Smooth muscle cell (in vitro differentiated cells): Measurements from ENCODE around the gene IFNAR1. TPM values are rescaled to one million over a fixed set of nuclear protein-coding genes. Genes with fewer than 3 reads are reported as not detected.
A peak's percentile ranks its signal among the peaks of the same experiment; 100 is the strongest.

Experiments used
- DNase-seq: peaks from one replicate; lab custom pipeline; 2025; ENCODE audit not compliant: unreplicated experiment; lab: John Stamatoyannopoulos, UW
- H2AFZ ChIP-seq: fragments of 200-600 bp; sonication (generic); 2 replicates; pipeline ENCODE4 v1.6.0; 2016; ENCODE audit warnings: antibody characterized with exemption, low read depth, mild to moderate bottlenecking
- H3F3A ChIP-seq: fragments of 200-600 bp; sonication (generic); 2 replicates; pipeline ENCODE4 v1.6.0; 2017; ENCODE audit warnings: antibody characterized with exemption, low read depth
- H3K27ac ChIP-seq: fragments of 200-600 bp; sonication (generic); 2 replicates; pipeline ENCODE4 v1.5.1; 2016; ENCODE audit warnings: low read depth, mild to moderate bottlenecking
- H3K27me3 ChIP-seq: fragments of 200-600 bp; sonication (generic); 2 replicates; pipeline ENCODE4 v1.6.1; 2016; ENCODE audit warnings: low read depth, mild to moderate bottlenecking
- H3K36me3 ChIP-seq: fragments of 200-600 bp; sonication (generic); 2 replicates; pipeline ENCODE4 v1.5.1; 2016; ENCODE audit warnings: low read depth
- H3K4me1 ChIP-seq: fragments of 200-600 bp; sonication (generic); 2 replicates; pipeline ENCODE4 v1.5.1; 2016; ENCODE audit warnings: low read depth
- H3K4me2 ChIP-seq: fragments of 200-600 bp; sonication (generic); 2 replicates; pipeline ENCODE4 v1.6.0; 2016; ENCODE audit warnings: mild to moderate bottlenecking
- H3K4me3 ChIP-seq: fragments of 200-600 bp; sonication (generic); 2 replicates; pipeline ENCODE4 v1.5.1; 2016; ENCODE audit warnings: mild to moderate bottlenecking
- H3K79me2 ChIP-seq: fragments of 200-600 bp; sonication (generic); 2 replicates; pipeline ENCODE4 v1.6.0; 2016; ENCODE audit warnings: low read depth, mild to moderate bottlenecking
- H3K9ac ChIP-seq: fragments of 200-600 bp; sonication (generic); 2 replicates; pipeline ENCODE4 v1.6.0; 2016; ENCODE audit warnings: low read depth
- H3K9me3 ChIP-seq: fragments of 200-600 bp; sonication (generic); replicated peaks from 2 replicates; pipeline ENCODE4 v1.5.1; 2016; ENCODE audit warnings: low read depth
- H4K20me1 ChIP-seq: fragments of 200-600 bp; sonication (generic); 2 replicates; pipeline ENCODE4 v1.6.0; 2016; ENCODE audit warnings: low read depth
- WGBS: methylation state at CpG from one replicate; pipeline ENCODE4 v1.1.7; 2016; ENCODE audit warnings: low lambda C conversion rate; 5-methylcytosine and 5-hydroxymethylcytosine counted together
- polyA plus RNA-seq: library from polyadenylated mRNA; unstranded; fragments of >200 nt; fragmentation: Nextera tagmentation; extraction: Ambion mirVana; gene quantifications from 2 replicates; pipeline ENCODE4 v1.2.1, GENCODE V29; 2016
- total RNA-seq: library from RNA; depleted of rRNA; stranded (reverse); fragments of >200 nt; gene quantifications from 2 replicates; pipeline ENCODE4 v1.2.3, GENCODE V29; 2014
- TF ChIP-seq, protein P1 (sequence below): fragments of 200-600 bp; sonication (generic); IDR thresholded peaks from 2 replicates; pipeline ENCODE4 v1.5.1; 2017; ENCODE audit warnings: borderline replicate concordance, mild to moderate bottlenecking, antibody characterized with exemption; ENCODE audit not compliant: insufficient read depth, poor library complexity, severe bottlenecking

The IFNAR1 gene
- total RNA-seq, result 56.6 and 93.0 TPM in 2 replicates
- polyA plus RNA-seq, result 36.7 and 37.1 TPM in 2 replicates

DNA sequence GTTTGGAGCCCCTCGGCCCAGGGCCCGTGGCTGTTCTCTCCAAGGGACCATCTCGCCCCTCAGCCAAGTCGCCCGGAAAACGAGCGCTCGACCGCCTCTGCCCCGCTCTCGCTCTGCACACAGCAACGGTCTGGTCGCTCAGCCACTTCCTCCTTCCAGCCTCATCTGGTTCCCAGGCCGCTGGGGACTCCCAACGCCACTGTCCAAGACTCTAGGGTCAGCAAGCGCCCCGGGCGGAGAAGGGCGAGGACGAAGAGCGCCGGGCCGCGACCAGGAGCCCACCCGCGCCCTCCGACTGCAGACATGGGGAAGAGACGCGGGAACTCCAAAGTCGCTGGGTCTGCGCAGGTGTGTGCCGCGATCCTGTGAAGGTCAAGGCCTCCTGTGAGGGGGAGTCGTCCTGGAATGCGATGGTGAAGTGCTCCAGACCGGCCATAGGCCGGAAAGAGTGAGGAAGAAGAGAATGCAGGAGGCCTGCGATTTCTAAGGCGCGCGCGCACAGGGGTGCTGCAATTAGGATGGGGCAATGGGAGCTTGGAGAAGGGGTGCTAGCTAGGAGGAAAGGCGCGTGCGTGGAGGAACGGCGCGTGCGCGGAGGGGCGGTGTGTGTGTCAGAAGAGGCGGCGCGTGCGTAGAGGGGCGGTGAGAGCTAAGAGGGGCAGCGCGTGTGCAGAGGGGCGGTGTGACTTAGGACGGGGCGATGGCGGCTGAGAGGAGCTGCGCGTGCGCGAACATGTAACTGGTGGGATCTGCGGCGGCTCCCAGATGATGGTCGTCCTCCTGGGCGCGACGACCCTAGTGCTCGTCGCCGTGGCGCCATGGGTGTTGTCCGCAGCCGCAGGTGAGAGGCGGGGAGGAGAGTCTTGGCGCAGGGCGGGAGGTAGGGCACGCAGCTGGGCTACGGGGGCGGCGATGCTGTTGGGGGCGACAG lies at the start of gene IFNAR1:
IFNAR1 (plus strand) TSS at position 680 of the 931 bp plus-strand sequence; CDS start at position 766, 86 bp downstream.
- Histone ChIP-seq H3K36me3 (no peaks in the 10 kb centered on the region), H4K20me1 (peaks cover 23% of the 10 kb centered on the region), H3K9ac (peak within 1 kb of the TSS; percentile 94), H3F3A (no peaks in the 10 kb centered on the region), H3K4me3 (peak within 1 kb of the TSS; percentile 82), H3K9me3 (no peaks in the 10 kb centered on the region), H3K79me2 (peaks cover 42% of the 10 kb centered on the region), H3K4me1 (no peaks in the 10 kb centered on the region), H3K27ac (peak within 1 kb of the TSS; percentile 94), H2AFZ (peak within 1 kb of the TSS; percentile 92), H3K4me2 (peak within 1 kb of the TSS; percentile 96), H3K27me3 (no peaks in the 10 kb centered on the region)
- TF ChIP-seq, protein P1, sequence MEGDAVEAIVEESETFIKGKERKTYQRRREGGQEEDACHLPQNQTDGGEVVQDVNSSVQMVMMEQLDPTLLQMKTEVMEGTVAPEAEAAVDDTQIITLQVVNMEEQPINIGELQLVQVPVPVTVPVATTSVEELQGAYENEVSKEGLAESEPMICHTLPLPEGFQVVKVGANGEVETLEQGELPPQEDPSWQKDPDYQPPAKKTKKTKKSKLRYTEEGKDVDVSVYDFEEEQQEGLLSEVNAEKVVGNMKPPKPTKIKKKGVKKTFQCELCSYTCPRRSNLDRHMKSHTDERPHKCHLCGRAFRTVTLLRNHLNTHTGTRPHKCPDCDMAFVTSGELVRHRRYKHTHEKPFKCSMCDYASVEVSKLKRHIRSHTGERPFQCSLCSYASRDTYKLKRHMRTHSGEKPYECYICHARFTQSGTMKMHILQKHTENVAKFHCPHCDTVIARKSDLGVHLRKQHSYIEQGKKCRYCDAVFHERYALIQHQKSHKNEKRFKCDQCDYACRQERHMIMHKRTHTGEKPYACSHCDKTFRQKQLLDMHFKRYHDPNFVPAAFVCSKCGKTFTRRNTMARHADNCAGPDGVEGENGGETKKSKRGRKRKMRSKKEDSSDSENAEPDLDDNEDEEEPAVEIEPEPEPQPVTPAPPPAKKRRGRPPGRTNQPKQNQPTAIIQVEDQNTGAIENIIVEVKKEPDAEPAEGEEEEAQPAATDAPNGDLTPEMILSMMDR, result no peak
- WGBS, result under 1% methylated on average over 75 of the region's 86 CpGs
- DNase-seq, result peak; percentile 98

DNA sequence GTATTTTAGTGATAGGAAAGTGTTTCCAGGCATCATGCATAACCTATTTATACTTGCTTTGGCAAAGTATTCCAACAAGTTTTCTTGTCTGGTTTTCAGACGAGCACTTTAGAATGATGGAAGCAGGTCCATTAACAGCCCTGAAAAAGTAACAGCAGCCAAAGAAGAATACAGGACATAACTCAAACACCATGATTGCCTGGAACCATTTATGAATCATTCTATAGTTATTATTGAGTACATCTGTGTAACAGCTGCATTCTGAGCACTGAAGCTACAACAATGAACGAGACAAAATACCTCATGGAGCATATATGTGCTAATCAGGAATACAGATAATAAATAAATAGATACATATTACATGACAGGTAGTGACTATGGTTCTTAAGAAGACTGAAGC lies 46.0 kb upstream of the IFNAR1 start:
- H3K27ac ChIP-seq, result no peak overlapping the region
- TF ChIP-seq, protein P1, result no peak
- H2AFZ ChIP-seq, result no peak overlapping the region
- H4K20me1 ChIP-seq, result no peaks in the 10 kb centered on the region
- H3K9me3 ChIP-seq, result no peaks in the 10 kb centered on the region
- no peak overlapping the region for H3K4me2 ChIP-seq
- no peak for DNase-seq
- H3K36me3 ChIP-seq, result peaks cover 13% of the 10 kb centered on the region
- no peak overlapping the region for H3K9ac ChIP-seq
- H3K27me3 ChIP-seq, result no peaks in the 10 kb centered on the region
- no peaks in the 10 kb centered on the region for H3F3A ChIP-seq
- H3K4me3 ChIP-seq, result no peak overlapping the region
- 92% methylated on average over 2 of the region's 2 CpGs for WGBS
- H3K4me1 ChIP-seq, result no peaks in the 10 kb centered on the region
- no peaks in the 10 kb centered on the region for H3K79me2 ChIP-seq

DNA sequence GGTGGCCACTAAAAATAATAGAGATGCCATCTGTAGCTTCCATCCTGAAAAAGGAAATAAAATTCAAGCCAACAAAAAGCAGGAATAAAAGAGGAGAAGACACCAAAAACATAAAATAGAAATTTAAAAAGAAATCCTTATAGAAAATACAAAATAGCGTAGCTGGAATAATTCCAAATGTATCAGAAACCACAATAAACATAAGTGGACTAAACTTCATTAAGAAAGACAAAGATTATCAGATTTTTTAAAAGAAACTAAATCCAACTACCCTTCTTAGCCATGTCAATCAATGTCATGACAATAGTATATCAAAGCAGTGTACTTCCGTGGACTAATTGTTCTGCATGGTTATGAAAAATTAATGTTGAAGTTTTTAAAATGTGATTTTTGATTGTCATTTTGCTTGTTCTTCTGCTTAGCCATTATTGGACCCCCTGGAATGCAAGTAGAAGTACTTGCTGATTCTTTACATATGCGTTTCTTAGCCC lies 45.4 kb upstream of the IFNAR1 start:
- TF ChIP-seq, protein P1, result no peak
- Histone ChIP-seq H3K9me3 (no peaks in the 10 kb centered on the region), H3F3A (no peaks in the 10 kb centered on the region), H3K79me2 (no peaks in the 10 kb centered on the region), H3K27me3 (no peaks in the 10 kb centered on the region), H3K36me3 (peaks cover 13% of the 10 kb centered on the region), H2AFZ (no peak overlapping the region), H3K4me3 (no peak overlapping the region), H4K20me1 (no peaks in the 10 kb centered on the region), H3K4me1 (no peaks in the 10 kb centered on the region), H3K9ac (no peak overlapping the region), H3K4me2 (no peak overlapping the region), H3K27ac (no peak overlapping the region)
- WGBS, result 95% methylated on average over 3 of the region's 3 CpGs
- DNase-seq, result no peak
